ENCODE data around the gene TCF4.

The TCF4 gene

DNA sequence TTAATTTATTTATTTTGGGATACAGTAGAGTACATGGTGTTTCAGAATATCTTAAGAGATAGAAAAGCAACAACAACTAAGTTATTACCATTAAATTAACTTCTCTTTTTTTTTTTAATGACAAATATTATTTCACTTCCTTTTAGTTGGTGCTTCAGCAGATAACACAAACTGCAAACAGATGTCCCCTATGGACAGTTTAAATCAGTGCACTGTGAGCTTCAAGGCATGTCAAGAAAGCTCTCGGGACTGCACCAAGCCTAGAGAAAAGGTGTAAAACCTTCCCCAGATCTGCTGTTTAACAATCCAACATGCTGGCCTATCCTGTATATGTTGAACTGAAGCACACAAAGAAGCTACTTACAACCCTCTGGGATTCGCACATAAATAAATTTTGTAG lies 122.7 kb downstream of the TCF4 start:
- Histone ChIP-seq H3K4me2 (ENCODE audit: low read length) (peak overlapping the region; percentile 72), H4K20me1 (ENCODE audit: control insufficient read depth, insufficient read depth, low read depth, low read length) (no peaks in the 10 kb centered on the region), H3K4me3 (ENCODE audit: low read length) (peak overlapping the region; percentile 57), H3K27me3 (ENCODE audit: control insufficient read depth, low read length) (no peaks in the 10 kb centered on the region), H3K4me1 (ENCODE audit: control insufficient read depth, low read length) (peaks cover 93% of the 10 kb centered on the region), H3F3A (ENCODE audit: control insufficient read depth, insufficient read depth) (peaks cover 26% of the 10 kb centered on the region), H3K36me3 (ENCODE audit: control insufficient read depth, low read length) (peaks cover 52% of the 10 kb centered on the region), H3K79me2 (ENCODE audit: control insufficient read depth, low read length) (peaks cover 84% of the 10 kb centered on the region), H3K27ac (ENCODE audit: low read depth, low read length) (peak overlapping the region; percentile 95), H3K9me3 (ENCODE audit: control insufficient read depth, insufficient read depth, low read length) (no peaks in the 10 kb centered on the region), H3K9me2 (replicated peaks; ENCODE audit: control insufficient read depth, low read length) (no peaks in the 10 kb centered on the region)
- TF ChIP-seq, protein P1, sequence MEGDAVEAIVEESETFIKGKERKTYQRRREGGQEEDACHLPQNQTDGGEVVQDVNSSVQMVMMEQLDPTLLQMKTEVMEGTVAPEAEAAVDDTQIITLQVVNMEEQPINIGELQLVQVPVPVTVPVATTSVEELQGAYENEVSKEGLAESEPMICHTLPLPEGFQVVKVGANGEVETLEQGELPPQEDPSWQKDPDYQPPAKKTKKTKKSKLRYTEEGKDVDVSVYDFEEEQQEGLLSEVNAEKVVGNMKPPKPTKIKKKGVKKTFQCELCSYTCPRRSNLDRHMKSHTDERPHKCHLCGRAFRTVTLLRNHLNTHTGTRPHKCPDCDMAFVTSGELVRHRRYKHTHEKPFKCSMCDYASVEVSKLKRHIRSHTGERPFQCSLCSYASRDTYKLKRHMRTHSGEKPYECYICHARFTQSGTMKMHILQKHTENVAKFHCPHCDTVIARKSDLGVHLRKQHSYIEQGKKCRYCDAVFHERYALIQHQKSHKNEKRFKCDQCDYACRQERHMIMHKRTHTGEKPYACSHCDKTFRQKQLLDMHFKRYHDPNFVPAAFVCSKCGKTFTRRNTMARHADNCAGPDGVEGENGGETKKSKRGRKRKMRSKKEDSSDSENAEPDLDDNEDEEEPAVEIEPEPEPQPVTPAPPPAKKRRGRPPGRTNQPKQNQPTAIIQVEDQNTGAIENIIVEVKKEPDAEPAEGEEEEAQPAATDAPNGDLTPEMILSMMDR (IDR thresholded peaks at IDR 0.05; ENCODE audit: low read depth, low read length, poor library complexity, severe bottlenecking) = no peak
- no peak for TF ChIP-seq EZH2phosphoT487 (IDR thresholded peaks at IDR 0.05; ENCODE audit: borderline replicate concordance, low read length)

DNA sequence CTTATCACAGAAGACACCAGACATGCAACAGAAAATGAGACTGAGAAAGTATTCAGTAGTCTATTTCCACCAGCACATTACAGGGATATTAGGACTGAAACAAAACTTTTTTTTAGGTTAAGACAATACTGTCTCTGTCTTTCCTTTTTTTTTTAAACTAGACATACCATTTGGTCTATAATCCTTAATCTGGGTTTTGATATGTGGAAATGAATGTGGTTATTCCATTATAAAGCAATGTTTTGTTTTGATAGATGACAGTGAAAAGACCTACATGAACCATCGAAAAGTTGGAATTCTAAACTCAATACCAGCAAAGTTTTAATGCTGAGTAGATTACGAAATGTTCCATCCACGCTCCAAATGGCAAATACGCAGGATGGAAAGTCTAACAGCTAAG lies 123.4 kb downstream of the TCF4 start:
- Histone ChIP-seq H3K79me2 (ENCODE audit: control insufficient read depth, low read length) (peaks cover 84% of the 10 kb centered on the region), H3K27me3 (ENCODE audit: control insufficient read depth, low read length) (no peaks in the 10 kb centered on the region), H3K4me3 (ENCODE audit: low read length) (peak overlapping the region; percentile 57), H3K4me2 (ENCODE audit: low read length) (peak overlapping the region; percentile 72), H3K9me2 (replicated peaks; ENCODE audit: control insufficient read depth, low read length) (no peaks in the 10 kb centered on the region), H3K4me1 (ENCODE audit: control insufficient read depth, low read length) (peaks cover 98% of the 10 kb centered on the region), H3F3A (ENCODE audit: control insufficient read depth, insufficient read depth) (peaks cover 26% of the 10 kb centered on the region), H3K36me3 (ENCODE audit: control insufficient read depth, low read length) (peaks cover 59% of the 10 kb centered on the region), H3K9me3 (ENCODE audit: control insufficient read depth, insufficient read depth, low read length) (no peaks in the 10 kb centered on the region), H4K20me1 (ENCODE audit: control insufficient read depth, insufficient read depth, low read depth, low read length) (no peaks in the 10 kb centered on the region), H3K27ac (ENCODE audit: low read depth, low read length) (peak overlapping the region; percentile 95)
- TF ChIP-seq, protein P1 (IDR thresholded peaks at IDR 0.05; ENCODE audit: low read depth, low read length, poor library complexity, severe bottlenecking) = no peak
- TF ChIP-seq EZH2phosphoT487 (IDR thresholded peaks at IDR 0.05; ENCODE audit: borderline replicate concordance, low read length) = no peak

DNA sequence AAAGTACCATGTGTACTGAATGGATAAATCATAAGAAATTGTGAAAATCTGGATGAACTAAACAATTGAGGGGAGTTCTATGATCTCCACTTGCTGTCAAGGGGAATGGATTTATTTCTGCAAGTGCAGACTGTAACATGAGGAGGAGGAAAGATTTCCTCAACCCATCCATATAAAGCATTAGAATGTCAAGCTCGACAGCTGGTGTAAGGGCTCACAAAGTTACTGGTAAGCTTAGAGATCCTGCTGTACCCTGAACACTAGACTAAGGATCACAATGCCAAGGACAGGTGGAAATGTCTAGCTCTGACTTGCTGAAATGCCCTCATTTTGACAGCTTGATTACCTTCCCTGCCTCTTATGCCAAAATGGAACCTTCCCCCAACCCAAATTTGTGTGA lies 125.3 kb downstream of the TCF4 start:
- Histone ChIP-seq H4K20me1 (ENCODE audit: control insufficient read depth, insufficient read depth, low read depth, low read length) (no peaks in the 10 kb centered on the region), H3F3A (ENCODE audit: control insufficient read depth, insufficient read depth) (peaks cover 26% of the 10 kb centered on the region), H3K9me3 (ENCODE audit: control insufficient read depth, insufficient read depth, low read length) (no peaks in the 10 kb centered on the region), H3K9me2 (replicated peaks; ENCODE audit: control insufficient read depth, low read length) (no peaks in the 10 kb centered on the region), H3K4me3 (ENCODE audit: low read length) (peak overlapping the region; percentile 57), H3K36me3 (ENCODE audit: control insufficient read depth, low read length) (peaks cover 63% of the 10 kb centered on the region), H3K4me1 (ENCODE audit: control insufficient read depth, low read length) (peaks cover 99% of the 10 kb centered on the region), H3K79me2 (ENCODE audit: control insufficient read depth, low read length) (peaks cover 84% of the 10 kb centered on the region), H3K27me3 (ENCODE audit: control insufficient read depth, low read length) (no peaks in the 10 kb centered on the region), H3K27ac (ENCODE audit: low read depth, low read length) (peak overlapping the region; percentile 95), H3K4me2 (ENCODE audit: low read length) (peak overlapping the region; percentile 72)
- TF ChIP-seq, protein P1 (IDR thresholded peaks at IDR 0.05; ENCODE audit: low read depth, low read length, poor library complexity, severe bottlenecking) = no peak
- TF ChIP-seq EZH2phosphoT487 (IDR thresholded peaks at IDR 0.05; ENCODE audit: borderline replicate concordance, low read length) = no peak

Data from DOHH2 (cell line).